Endothelial cell of umbilical vein (primary cell): Measurements from ENCODE around the gene SPRED2. TPM values are rescaled to one million over a fixed set of nuclear protein-coding genes. Genes with fewer than 3 reads are reported as not detected.

Source experiments
- BruUV-seq: library from RNA; stranded (reverse); fragments of 400-500 nt; replicated peaks from 2 replicates; lab custom pipeline; 2021; lab: Mats Ljungman, UMichigan
- CTCF ChIA-PET: fragments of 300-600, 350-600 bp; sonication (Branson Sonifier 250); formaldehyde crosslinking; loops from one replicate; lab custom pipeline; 2021; ENCODE audit warnings: antibody characterized with exemption, inconsistent platforms; lab: Charles Lee
- POLR2A ChIA-PET: fragments of 300-600, 350-600 bp; sonication (Branson Sonifier 250); formaldehyde crosslinking; loops from one replicate; lab custom pipeline; 2021; ENCODE audit warnings: antibody characterized with exemption, inconsistent platforms; lab: Charles Lee
- DNase-seq: peaks from one replicate; pipeline ENCODE4 v3.0.0-alpha.2; 2011; ENCODE audit warnings: low read depth, low spot score
- FAIRE-seq: peaks from 2 replicates; lab custom pipeline; 2011; peaks lifted over from hg19 to GRCh38; lab: Jason Lieb, UNC
- H2AFZ ChIP-seq: 2 replicates; pipeline ENCODE4 v1.6.0; 2012; ENCODE audit warnings: low read depth, low read length, control low read depth, inconsistent platforms
- H3K27ac ChIP-seq: 2 replicates; pipeline ENCODE4 v1.5.1; 2011; ENCODE audit warnings: low read depth, mild to moderate bottlenecking, control low read depth, low read length, moderate library complexity; ENCODE audit not compliant: insufficient read depth
- H3K27me3 ChIP-seq, 2 experiments: 2 replicates each; pipeline versions ENCODE4 v1.6.0 to v1.6.1; 2011; ENCODE audit warnings: low read length in 2 of 2, mixed read lengths in 1 of 2; ENCODE audit not compliant: control insufficient read depth in 2 of 2, insufficient read depth in 2 of 2
- H3K36me3 ChIP-seq, 2 experiments: 2 replicates in 1 of 2; 3 replicates in 1 of 2; pipeline ENCODE4 v1.5.1; 2011; ENCODE audit warnings: low read length in 2 of 2, mild to moderate bottlenecking in 1 of 2, moderate library complexity in 1 of 2; ENCODE audit not compliant: control insufficient read depth in 2 of 2, insufficient read depth in 2 of 2; ENCODE audit errors: extremely low read depth in 1 of 2
- H3K4me1 ChIP-seq: 3 replicates; pipeline ENCODE4 v1.5.1; 2011; ENCODE audit warnings: mild to moderate bottlenecking, low read length; ENCODE audit not compliant: control insufficient read depth, insufficient read depth; ENCODE audit errors: extremely low read depth
- H3K4me2 ChIP-seq: 2 replicates; pipeline ENCODE4 v1.6.1; 2011; ENCODE audit warnings: low read length, control low read depth, mixed read lengths; ENCODE audit not compliant: insufficient read depth
- H3K4me3 ChIP-seq, 3 experiments: fragments of 200-600 bp in 1 of 3; sonication (generic), shearing (Covaris generic) in 1 of 3; replicated peaks in 1 of 3; 2 replicates each; pipeline ENCODE4 v1.5.1; 2011 to 2016; ENCODE audit warnings: control low read depth in 3 of 3, low read length in 3 of 3, mild to moderate bottlenecking in 2 of 3, inconsistent platforms in 1 of 3, low read depth in 1 of 3, moderate library complexity in 1 of 3; ENCODE audit not compliant: insufficient read depth in 1 of 3
- H3K79me2 ChIP-seq: 2 replicates; pipeline ENCODE4 v1.6.0; 2012; ENCODE audit warnings: low read length, inconsistent platforms; ENCODE audit not compliant: control insufficient read depth, insufficient read depth
- H3K9ac ChIP-seq: replicated peaks from 2 replicates; pipeline ENCODE3; 2011; ENCODE audit warnings: low read length, control low read depth; ENCODE audit not compliant: insufficient read depth; ENCODE audit errors: extremely low read depth
- H3K9me1 ChIP-seq: replicated peaks from 3 replicates; pipeline ENCODE4 v1.6.0; 2011; ENCODE audit warnings: mild to moderate bottlenecking, low read length; ENCODE audit not compliant: control insufficient read depth, insufficient read depth; ENCODE audit errors: extremely low read depth
- H3K9me3 ChIP-seq: replicated peaks from 2 replicates; pipeline ENCODE4 v1.5.1; 2012; ENCODE audit warnings: low read length, inconsistent platforms; ENCODE audit not compliant: control insufficient read depth, insufficient read depth
- H4K20me1 ChIP-seq: replicated peaks from 2 replicates; pipeline ENCODE3; 2011; ENCODE audit warnings: mild to moderate bottlenecking, low read length; ENCODE audit not compliant: control insufficient read depth, insufficient read depth; ENCODE audit errors: extremely low read depth
- EZH2 ChIP-seq: IDR thresholded peaks from 2 replicates; pipeline ENCODE4 v1.6.1; 2012; ENCODE audit warnings: borderline replicate concordance, low read depth, mild to moderate bottlenecking, moderate library complexity, low read length, inconsistent platforms; ENCODE audit not compliant: severe bottlenecking
- FOS ChIP-seq: IDR thresholded peaks from 2 replicates; pipeline ENCODE4 v1.6.1; 2011; ENCODE audit warnings: mild to moderate bottlenecking, low read length, moderate library complexity, borderline replicate concordance; ENCODE audit not compliant: insufficient read depth
- JUN ChIP-seq: IDR thresholded peaks from 2 replicates; pipeline ENCODE4 v1.6.1; 2011; ENCODE audit warnings: borderline replicate concordance, low read depth; ENCODE audit not compliant: insufficient read length, insufficient read depth
- MYC ChIP-seq: IDR thresholded peaks from one replicate; pipeline ENCODE4 v1.6.1; 2011; ENCODE audit warnings: mild to moderate bottlenecking, low read depth, low read length
- dilution Hi-C: fragments of 300-500 bp; cut with MboI; formaldehyde crosslinking; loops from one replicate; pipeline ENCODE4 v1.15.0; 2019; ENCODE audit warnings: low sequenced_read_pairs; ENCODE audit not compliant: extremely low pct_ligation_motif_present
- intact Hi-C: fragments of 100-400 bp; cut with micrococcal nuclease; formaldehyde crosslinking; loops from one replicate; pipeline ENCODE4 v1.10.0; 2022
- polyA plus RNA-seq, 4 experiments: library from polyadenylated mRNA; depleted of rRNA in 3 of 4; stranded (reverse) in 3 of 4; unstranded in 1 of 4; fragments of >200 nt; gene quantifications; 2 replicates each; pipeline versions ENCODE4 v1.2.1 to v1.2.3, GENCODE V29; 2011 to 2012; ENCODE audit warnings: missing spikeins in 1 of 4
- total RNA-seq: library from RNA; stranded (reverse); gene quantifications from 2 replicates; pipeline ENCODE4 v1.2.3, GENCODE V29; 2021

Gene SPRED2
- total and polyA plus RNA-seq, 2 donors (not counting 3 experiments of a cell fraction or from before 2014, with no cell fraction given) = 3.6 to 9.6 TPM

DNA sequence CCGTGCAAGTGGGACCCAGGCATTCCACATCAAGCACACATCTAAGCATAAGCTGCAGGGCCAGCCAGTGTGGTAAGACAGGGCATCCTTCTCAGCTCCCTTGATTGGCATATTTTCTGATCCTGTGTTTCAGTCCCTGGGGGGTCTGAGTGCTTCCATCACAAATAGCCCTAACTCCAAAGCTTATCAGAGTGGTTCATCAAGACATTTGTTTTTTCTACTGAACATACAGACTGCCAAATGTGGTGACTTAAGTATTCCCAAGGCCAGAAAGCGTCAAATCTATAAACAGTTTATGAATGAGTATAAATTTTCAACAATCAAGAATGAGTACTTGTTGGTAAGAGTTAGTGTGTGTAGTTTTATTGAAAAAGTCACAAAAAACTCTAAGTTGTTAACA is 18.8 kb downstream of the SPRED2 start:
- intact Hi-C loops = no loop called here
- no peak for TF ChIP-seq FOS
- no peak for TF ChIP-seq EZH2
- no peaks in the 10 kb centered on the region for H3K9me1 ChIP-seq
- H3K79me2 ChIP-seq = no peaks in the 10 kb centered on the region
- peaks cover 14% of the 10 kb centered on the region for H4K20me1 ChIP-seq
- no peaks in the 10 kb centered on the region for H3K4me1 ChIP-seq
- no peak overlapping the region for H2AFZ ChIP-seq
- ChIA-PET CTCF (interaction anchor here (1.0 kb wide), 1 partner anchor 11 kb away, joined by 3 read pairs; no protein-coding TSS in a partner anchor), POLR2A (no interaction called here)
- H3K4me2 ChIP-seq = no peak overlapping the region
- no peak overlapping the region for H3K4me3 ChIP-seq
- H3K27me3 ChIP-seq = peaks cover 54 to 60% of the 10 kb centered on the region in 2 experiments
- H3K27ac ChIP-seq = no peak overlapping the region
- H3K9ac ChIP-seq = no peak overlapping the region
- DNase-seq (no peak), FAIRE-seq (peak; percentile 33)
- H3K9me3 ChIP-seq = no peaks in the 10 kb centered on the region
- dilution Hi-C loops = no loop called here
- no peaks in the 10 kb centered on the region for H3K36me3 ChIP-seq
- BruUV-seq = no TSS peak

DNA sequence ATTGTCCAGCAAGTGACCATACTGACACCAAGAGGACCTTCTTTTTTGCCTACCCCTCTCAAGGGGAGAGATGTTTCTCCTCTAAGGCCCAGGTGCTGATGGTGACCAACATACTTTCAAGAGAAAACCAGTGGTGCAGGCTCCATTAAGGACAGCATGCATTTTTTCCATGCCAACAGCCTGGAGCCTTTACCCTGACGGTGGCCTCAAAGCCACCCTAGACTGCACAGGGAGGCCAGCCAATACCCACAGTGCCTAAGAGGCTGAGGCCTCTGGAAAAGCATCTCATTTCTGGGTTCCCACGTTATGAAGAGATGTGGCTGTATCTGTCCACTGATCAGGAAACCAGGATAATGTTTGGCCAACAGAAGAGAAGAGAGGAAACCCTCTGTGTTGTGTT is 19.3 kb downstream of the SPRED2 start:
- ChIA-PET POLR2A (no interaction called here), CTCF (interaction anchor here (1.0 kb wide), 1 partner anchor 10 kb away, joined by 3 read pairs; no protein-coding TSS in a partner anchor)
- Histone ChIP-seq H4K20me1 (peaks cover 13% of the 10 kb centered on the region), H3K9ac (no peak overlapping the region), H2AFZ (no peak overlapping the region), H3K4me2 (no peak overlapping the region), H3K36me3 (no peaks in the 10 kb centered on the region), H3K9me1 (no peaks in the 10 kb centered on the region), H3K9me3 (no peaks in the 10 kb centered on the region), H3K27me3 (peaks cover 50 to 61% of the 10 kb centered on the region in 2 experiments), H3K79me2 (no peaks in the 10 kb centered on the region), H3K4me1 (no peaks in the 10 kb centered on the region), H3K4me3 (no peak overlapping the region), H3K27ac (no peak overlapping the region)
- TF ChIP-seq MYC = no peak
- no peak for TF ChIP-seq JUN
- intact Hi-C loops = no loop called here
- dilution Hi-C loops = no loop called here
- FAIRE-seq (no peak), DNase-seq (no peak)
- no TSS peak for BruUV-seq
